ENCODE data around the gene SKA3.
A peak's percentile ranks its signal among the peaks of the same experiment; 100 is the strongest.
"Not testable (repeated sequence)": the region's sequence is repeated elsewhere in the genome, so short reads cannot be mapped to it uniquely, and the experiment has no call there.

Gene SKA3

GRCh38 chr13:21176215-21176981 lies at the start of gene SKA3, which contains the start of gene MRPL57:
Gene SKA3, minus strand, starts transcription at chr13:21176552. Its CDS starts 75 bp downstream, at chr13:21176477.
Gene MRPL57, plus strand, starts transcription at chr13:21176658. Its CDS starts 259 bp downstream, at chr13:21176917.
- DNase-seq = peak; percentile 86

DNA sequence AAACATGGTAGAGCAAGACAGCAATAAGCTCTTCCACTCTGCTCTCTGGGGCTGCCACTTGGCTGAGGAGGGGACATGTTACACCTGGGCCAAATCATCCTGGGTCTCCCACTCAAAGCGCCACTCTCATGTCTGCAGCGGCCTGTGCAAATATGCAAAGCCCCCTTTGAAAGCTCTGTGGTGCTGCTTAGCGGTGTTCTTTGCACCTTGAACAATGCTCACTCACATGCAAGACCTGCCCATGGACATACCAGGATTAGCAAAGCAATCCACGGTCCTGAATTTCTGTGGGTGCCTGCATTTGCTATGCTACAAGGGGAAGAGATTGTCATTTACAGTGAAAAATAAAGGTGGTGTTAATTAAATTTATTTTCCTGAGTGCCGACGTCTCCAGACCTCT lies 48.7 kb upstream of the SKA3 start:
- no peak for DNase-seq

GRCh38 chr13:21221268-21221667 lies 44.9 kb upstream of the SKA3 start:
- no peak for DNase-seq

DNA sequence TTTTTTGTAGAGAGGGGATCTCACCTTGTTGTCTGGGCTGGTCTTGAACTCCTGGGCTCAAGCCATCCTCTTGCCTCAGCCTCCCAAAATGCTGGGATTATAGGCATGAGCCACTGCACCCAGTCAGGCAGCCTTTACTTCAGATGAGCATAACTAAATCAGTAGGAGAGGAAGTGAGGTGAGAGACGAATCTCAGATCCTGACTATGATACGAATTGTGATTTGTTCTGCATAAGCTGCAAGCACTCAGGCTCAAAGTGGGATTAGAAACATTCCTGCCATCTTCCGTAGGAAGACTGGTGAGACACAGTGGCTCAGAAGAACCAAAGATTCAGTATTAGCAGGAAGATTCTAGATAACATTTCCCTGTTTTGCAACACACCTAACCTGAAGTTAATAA lies 43.4 kb upstream of the SKA3 start:
- not testable (repeated sequence) for DNase-seq

- no peak for DNase-seq
These were observed 42.7 kb upstream of the SKA3 start for GRCh38 chr13:21219036-21219381.

DNA sequence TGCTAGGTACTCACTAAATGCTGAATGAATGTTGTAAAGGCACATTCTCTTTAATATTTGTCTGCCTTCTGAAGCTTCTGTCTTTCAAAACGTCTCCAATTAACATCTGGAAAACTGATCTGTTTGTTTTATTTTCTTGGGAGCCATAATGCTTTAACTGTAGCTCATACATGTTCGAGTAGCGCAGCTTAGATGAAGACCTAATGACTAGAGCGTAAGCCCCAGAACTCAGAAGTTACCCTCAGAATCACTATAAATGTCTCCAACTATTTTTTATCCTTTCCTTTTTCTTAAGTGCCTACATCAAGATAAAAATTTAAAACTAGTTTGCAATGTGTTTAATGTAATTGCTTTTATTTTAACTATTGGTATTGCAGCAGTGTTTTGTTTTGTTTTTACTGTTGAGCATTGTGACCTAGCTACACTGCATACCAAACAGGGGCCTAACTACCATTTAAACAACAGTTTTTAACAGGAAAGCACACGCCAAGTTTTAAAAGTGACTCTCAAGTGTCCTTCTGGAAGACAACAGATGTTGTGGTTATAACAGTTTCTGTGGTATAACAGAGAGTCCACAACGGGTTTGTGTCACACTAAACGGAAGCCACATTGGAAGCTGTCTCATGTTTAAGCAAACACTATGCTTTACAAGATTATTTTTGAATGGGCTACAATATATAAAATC lies 42.1 kb upstream of the SKA3 start:
- no peak for DNase-seq

GRCh38 chr13:21216332-21216731 lies 40.0 kb upstream of the SKA3 start:
- DNase-seq = no peak

GRCh38 chr13:21215419-21215818 lies 39.1 kb upstream of the SKA3 start:
- DNase-seq = not testable (repeated sequence)

- DNase-seq = no peak
These were observed 35.9 kb upstream of the SKA3 start for GRCh38 chr13:21212138-21212775.

GRCh38 chr13:21208652-21209154 lies 32.4 kb upstream of the SKA3 start:
- no peak for DNase-seq

DNA sequence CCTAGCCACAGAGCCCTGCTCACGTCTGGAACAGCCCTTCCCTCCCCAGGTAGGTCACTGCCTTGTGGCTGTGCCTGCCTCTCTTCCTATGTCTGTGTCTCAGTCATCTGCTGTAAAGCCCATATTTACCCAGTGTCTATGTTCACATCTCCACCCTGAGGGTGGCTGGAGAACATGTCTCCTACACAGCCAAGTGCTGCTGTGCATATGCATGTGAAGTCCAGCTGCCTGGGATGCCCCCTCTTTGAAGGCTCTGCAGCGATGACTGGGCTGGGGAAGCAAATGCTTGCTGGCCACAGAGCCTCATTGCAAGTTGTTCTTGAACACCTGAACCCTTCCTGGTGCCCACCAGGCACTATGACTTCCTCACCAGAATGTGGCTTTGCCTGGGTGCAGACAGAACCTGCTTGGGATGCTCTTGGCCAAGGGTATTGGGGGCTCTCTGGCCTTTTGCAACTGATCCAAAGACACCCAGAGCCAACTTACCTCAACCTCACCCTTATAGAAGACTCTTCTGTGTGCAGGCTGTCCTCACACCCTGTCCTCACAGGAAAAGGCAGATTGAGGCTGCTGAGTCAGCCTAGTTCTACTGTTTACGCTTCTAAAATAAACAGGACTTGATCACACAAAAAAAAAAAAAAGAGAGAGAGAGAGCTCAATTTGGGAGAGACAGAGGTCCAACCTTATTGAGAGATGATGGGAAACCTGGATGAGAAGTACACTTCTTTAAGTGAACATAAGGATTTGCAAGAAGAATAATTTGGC lies 26.6 kb upstream of the SKA3 start:
- DNase-seq = no peak

- DNase-seq = not testable (repeated sequence)
These were observed 25.3 kb upstream of the SKA3 start for GRCh38 chr13:21201456-21202190.

GRCh38 chr13:21198391-21198790 lies 22.0 kb upstream of the SKA3 start:
- DNase-seq = not testable (repeated sequence)

DNA sequence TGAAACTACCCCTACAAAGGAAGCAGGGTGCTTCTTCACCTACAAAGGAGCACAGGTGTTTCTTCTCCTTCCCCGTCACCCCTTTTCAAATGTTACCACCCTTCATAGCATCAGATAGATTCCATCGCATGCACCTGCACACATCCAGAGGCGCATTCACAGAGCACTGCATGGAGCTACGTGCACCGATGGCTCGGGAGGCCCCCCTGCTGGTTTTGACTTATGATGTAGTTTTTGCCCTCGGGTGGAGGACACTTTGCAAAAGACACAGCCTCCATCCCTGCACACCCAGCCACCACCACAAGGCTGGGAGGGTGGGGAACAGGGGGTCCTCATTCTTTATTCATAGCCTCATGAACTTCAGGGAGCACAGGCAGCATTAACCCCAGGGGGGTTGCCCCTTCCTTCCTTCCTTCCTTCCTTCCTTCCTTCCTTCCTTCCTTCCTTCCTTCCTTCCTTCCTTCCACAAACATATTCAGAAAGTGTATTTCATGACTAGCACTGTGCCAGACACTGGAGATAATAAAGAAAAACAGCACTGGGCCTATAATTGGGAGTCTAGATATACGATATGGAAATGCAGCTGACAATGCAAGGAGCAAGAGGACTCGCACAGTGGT lies 21.4 kb upstream of the SKA3 start:
- DNase-seq = not testable (repeated sequence)

GRCh38 chr13:21194756-21195155 lies 18.4 kb upstream of the SKA3 start:
- DNase-seq = not testable (repeated sequence)

GRCh38 chr13:21186410-21186809 lies 10.1 kb upstream of the SKA3 start:
- not testable (repeated sequence) for DNase-seq

GRCh38 chr13:21181671-21182070 lies 5.3 kb upstream of the SKA3 start:
- no peak for DNase-seq

DNA sequence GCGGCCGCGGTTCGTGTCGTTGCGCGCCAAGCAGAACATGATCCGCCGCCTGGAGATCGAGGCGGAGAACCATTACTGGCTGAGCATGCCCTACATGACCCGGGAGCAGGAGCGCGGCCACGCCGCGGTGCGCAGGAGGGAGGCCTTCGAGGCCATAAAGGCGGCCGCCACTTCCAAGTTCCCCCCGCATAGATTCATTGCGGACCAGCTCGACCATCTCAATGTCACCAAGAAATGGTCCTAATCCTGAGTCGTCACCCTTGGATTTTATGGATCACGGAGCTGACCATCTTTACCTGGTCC lies 581 bp upstream of the SKA3 start:
- no peak for DNase-seq

- DNase-seq = peak; percentile 34
These were observed 617 bp downstream of the SKA3 start for GRCh38 chr13:21175656-21176214.

GRCh38 chr13:21173767-21174166 lies 2.6 kb downstream of the SKA3 start:
- not testable (repeated sequence) for DNase-seq

DNA sequence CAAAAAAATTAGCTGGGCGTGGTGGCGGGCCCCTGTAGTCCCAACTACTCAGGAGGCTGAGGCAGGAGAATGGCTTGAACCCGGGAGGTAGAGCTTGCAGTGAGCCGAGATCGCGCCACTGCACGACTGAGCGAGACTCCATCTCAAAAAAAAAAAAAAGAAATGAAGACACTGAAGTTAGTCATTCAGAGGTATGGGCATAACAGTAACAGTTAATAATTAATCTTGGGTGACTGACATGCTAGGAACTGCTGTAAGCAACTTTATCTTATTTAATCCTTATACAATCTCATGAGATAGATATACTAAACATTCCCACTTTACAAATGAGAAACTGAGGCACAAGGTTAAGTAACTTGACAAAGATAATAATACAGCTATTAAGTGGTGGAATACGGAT lies 4.9 kb downstream of the SKA3 start:
- no peak for DNase-seq

- DNase-seq = not testable (repeated sequence)
These were observed 10.7 kb downstream of the SKA3 start for GRCh38 chr13:21165606-21166005.

All from NCI-H446 treated with DMSO at 0.1 percent for 48 hours (cell line).